GM12873 (cell line): ENCODE data around the gene PKP1.

ENCODE experiments used
- CTCF ChIP-seq: IDR thresholded peaks from 2 replicates; pipeline ENCODE4 v1.5.1; 2012; ENCODE audit warnings: low read depth, mild to moderate bottlenecking, moderate library complexity, low read length, control low read depth; ENCODE audit not compliant: insufficient read depth; ENCODE audit errors: missing control alignments

The PKP1 gene

GRCh38 chr1:201302163-201303152 is 19.2 kb downstream of the PKP1 start:
- TF ChIP-seq CTCF, result no peak

GRCh38 chr1:201304126-201304525 is 20.8 kb downstream of the PKP1 start:
- TF ChIP-seq CTCF, result no peak

GRCh38 chr1:201305815-201306214 is 22.5 kb downstream of the PKP1 start:
- TF ChIP-seq CTCF, result no peak

- no peak for TF ChIP-seq CTCF
These were observed 23.9 kb downstream of the PKP1 start for GRCh38 chr1:201307231-201307630.

GRCh38 chr1:201307760-201308499 is 24.6 kb downstream of the PKP1 start:
- no peak for TF ChIP-seq CTCF

GRCh38 chr1:201309416-201309815 is 26.1 kb downstream of the PKP1 start:
- peak; percentile 46 for TF ChIP-seq CTCF
